Stomach (tissue), 9 donors: Measurements from ENCODE around the gene NFE2L2. TPM values are rescaled to one million over a fixed set of nuclear protein-coding genes. Genes with fewer than 3 reads are reported as not detected.
A peak's percentile ranks its signal among the peaks of the same experiment; 100 is the strongest.
"Not testable (repeated sequence)": the region's sequence is repeated elsewhere in the genome, so short reads cannot be mapped to it uniquely, and the experiment has no call there.

Experiments
- DNase-seq, 2 donors: peaks; one replicate each; pipeline versions ENCODE4 v3.0.0 to v3.0.0-alpha.2; 2013 to 2019
- H3K27ac ChIP-seq, 5 donors: fragments of 200-600 bp in 4 of 5; sonication (generic) in 4 of 5; one replicate each; pipeline ENCODE4 v1.5.1; 2013 to 2019; ENCODE audit warnings: mild to moderate bottlenecking in 1 of 5, moderate library complexity in 1 of 5
- H3K27me3 ChIP-seq, 3 donors: fragments of 200-600 bp; sonication (generic); one replicate each; pipeline ENCODE4 v1.5.1; 2017 to 2019; ENCODE audit warnings: mixed run types in 1 of 3
- H3K36me3 ChIP-seq, 4 donors: fragments of 200-600 bp; sonication (generic); 1 replicate in 3 of 4; 2 replicates in 1 of 4; pipeline ENCODE4 v1.5.1; 2016 to 2019
- H3K4me1 ChIP-seq, 4 donors: fragments of 200-600 bp; sonication (generic); one replicate each; pipeline ENCODE4 v1.5.1; 2016 to 2019
- H3K4me3 ChIP-seq, 4 donors: fragments of 200-600 bp; sonication (generic) in 3 of 4; one replicate each; pipeline ENCODE4 v1.5.1; 2016 to 2019; ENCODE audit warnings: mild to moderate bottlenecking in 1 of 4
- H3K9me3 ChIP-seq, 4 donors: fragments of 200-600 bp; sonication (generic); one replicate each; pipeline ENCODE4 v1.5.1; 2016 to 2019
- EP300 ChIP-seq: sonication (generic); formaldehyde crosslinking; IDR thresholded peaks from one replicate; pipeline ENCODE4 v1.6.1; 2017; ENCODE audit warnings: antibody characterized with exemption
- POLR2A ChIP-seq, 4 donors: fragments of 450-650 bp; IDR thresholded peaks; one replicate each; pipeline ENCODE4 v1.6.1; 2016; ENCODE audit warnings: antibody characterized with exemption in 4 of 4, control low read depth in 2 of 4, mild to moderate bottlenecking in 1 of 4, moderate library complexity in 1 of 4
- POLR2AphosphoS5 ChIP-seq, 3 donors: sonication (generic); formaldehyde crosslinking; IDR thresholded peaks; one replicate each; pipeline ENCODE4 v1.6.1; 2016; ENCODE audit warnings: antibody characterized with exemption in 3 of 3
- WGBS, 5 donors: extraction: QIAGEN DNeasy Blood & Tissue Kit in 3 of 5; methylation state at CpG; one replicate each; pipeline versions ENCODE4 v1.1.5 to v1.1.7; 2013 to 2018; 5-methylcytosine and 5-hydroxymethylcytosine counted together
- intact Hi-C: fragments of 100-400 bp; cut with DNase I; formaldehyde crosslinking; loops from one replicate; pipeline ENCODE4 v1.15.1; 2023; ENCODE audit warnings: low total_unique reads
- polyA plus RNA-seq, 3 donors: library from polyadenylated mRNA; stranded (reverse); fragments of 200-250 nt; gene quantifications; one replicate each; pipeline ENCODE4 v1.2.3, GENCODE V29; 2013
- total RNA-seq, 5 donors: library from RNA; depleted of rRNA; stranded (reverse); fragments of >200 nt; gene quantifications; one replicate each; pipeline versions ENCODE4 v1.1.0 to v1.2.3, GENCODE V29; 2014 to 2016
- TF ChIP-seq, protein P1 (sequence below), 7 experiments: fragments of 450-650 bp in 4 of 7; fragments of 200-600 bp in 3 of 7; sonication (generic) in 3 of 7; IDR thresholded peaks; one replicate each; pipeline ENCODE4 v1.5.1; 2016 to 2019; ENCODE audit warnings: antibody characterized with exemption in 7 of 7, control low read depth in 2 of 7, mild to moderate bottlenecking in 1 of 7
- donor health status: healthy with polysubstance abuse.
- donor health status: Bipolar disorder and iron deficiency.
- donor health status: healthy.

Gene NFE2L2
- total and polyA plus RNA-seq, 8 donors = 37.1 to 223 (median 112) TPM

DNA sequence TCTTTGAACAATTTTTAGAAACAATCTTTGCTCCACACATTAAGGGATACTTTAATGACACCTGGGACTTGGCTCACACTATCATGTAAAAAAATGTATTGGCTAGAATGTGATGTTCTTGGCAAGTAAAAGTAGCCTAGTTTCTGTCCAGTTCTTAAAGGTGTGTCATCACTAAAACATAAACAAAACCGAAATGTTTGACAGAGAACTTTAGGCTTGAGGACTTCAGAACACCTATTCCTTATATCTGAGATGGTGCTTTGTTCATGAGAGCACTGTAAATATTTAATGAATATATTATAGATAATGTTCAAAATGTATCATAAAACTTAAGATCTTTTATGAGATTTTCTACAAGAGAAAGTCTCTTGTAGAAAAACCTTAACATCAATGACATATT, 71.7 kb downstream of the NFE2L2 start:
- H3K4me3 ChIP-seq = no peak overlapping the region

DNA sequence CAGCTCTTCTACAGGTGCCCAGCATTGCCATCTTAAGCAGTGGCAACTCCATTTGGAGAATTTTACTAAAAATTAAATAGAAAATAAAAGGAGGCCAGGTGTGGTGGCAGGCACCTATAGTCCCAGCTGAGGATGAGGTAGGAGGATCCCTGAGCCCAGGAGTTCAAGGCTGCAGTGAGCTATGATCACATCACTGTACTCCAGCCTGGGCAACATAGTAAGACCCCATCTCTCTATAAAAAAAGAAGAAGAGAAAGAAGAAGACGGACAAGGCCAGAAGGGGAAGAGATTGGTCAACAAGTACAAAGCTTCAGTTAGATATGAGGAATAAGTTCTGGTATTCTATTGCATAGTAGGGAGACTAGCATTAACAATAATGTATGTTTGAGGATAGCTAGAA, 73.6 kb downstream of the NFE2L2 start:
- TF ChIP-seq POLR2A (IDR thresholded peaks at IDR 0.05) (no peak), POLR2AphosphoS5 (IDR thresholded peaks at IDR 0.05) (no peak), EP300 (no peak)
- TF ChIP-seq, protein P1, sequence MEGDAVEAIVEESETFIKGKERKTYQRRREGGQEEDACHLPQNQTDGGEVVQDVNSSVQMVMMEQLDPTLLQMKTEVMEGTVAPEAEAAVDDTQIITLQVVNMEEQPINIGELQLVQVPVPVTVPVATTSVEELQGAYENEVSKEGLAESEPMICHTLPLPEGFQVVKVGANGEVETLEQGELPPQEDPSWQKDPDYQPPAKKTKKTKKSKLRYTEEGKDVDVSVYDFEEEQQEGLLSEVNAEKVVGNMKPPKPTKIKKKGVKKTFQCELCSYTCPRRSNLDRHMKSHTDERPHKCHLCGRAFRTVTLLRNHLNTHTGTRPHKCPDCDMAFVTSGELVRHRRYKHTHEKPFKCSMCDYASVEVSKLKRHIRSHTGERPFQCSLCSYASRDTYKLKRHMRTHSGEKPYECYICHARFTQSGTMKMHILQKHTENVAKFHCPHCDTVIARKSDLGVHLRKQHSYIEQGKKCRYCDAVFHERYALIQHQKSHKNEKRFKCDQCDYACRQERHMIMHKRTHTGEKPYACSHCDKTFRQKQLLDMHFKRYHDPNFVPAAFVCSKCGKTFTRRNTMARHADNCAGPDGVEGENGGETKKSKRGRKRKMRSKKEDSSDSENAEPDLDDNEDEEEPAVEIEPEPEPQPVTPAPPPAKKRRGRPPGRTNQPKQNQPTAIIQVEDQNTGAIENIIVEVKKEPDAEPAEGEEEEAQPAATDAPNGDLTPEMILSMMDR (IDR thresholded peaks at IDR 0.05) = no peak
- intact Hi-C loops = no loop called here
- H3K9me3 ChIP-seq = no peaks in the 10 kb centered on the region

More for the DNA sequence above, 71.7 kb downstream of the NFE2L2 start:
- 32 to 64% (median 39%) methylated on average over 1 of the region's 1 CpG for WGBS, 5 donors
- intact Hi-C loops = no loop called here
- DNase-seq = no peak
- Histone ChIP-seq H3K27me3 (no peaks in the 10 kb centered on the region), H3K9me3 (no peaks in the 10 kb centered on the region), H3K4me1 (no peaks in the 10 kb centered on the region), H3K36me3 (no peaks in the 10 kb centered on the region), H3K27ac (no peak overlapping the region)
- TF ChIP-seq, protein P1 (IDR thresholded peaks at IDR 0.05) = no peak
- TF ChIP-seq POLR2AphosphoS5 (IDR thresholded peaks at IDR 0.05) = no peak
- no peak for TF ChIP-seq POLR2A (IDR thresholded peaks at IDR 0.05)
- TF ChIP-seq EP300 = no peak

DNA sequence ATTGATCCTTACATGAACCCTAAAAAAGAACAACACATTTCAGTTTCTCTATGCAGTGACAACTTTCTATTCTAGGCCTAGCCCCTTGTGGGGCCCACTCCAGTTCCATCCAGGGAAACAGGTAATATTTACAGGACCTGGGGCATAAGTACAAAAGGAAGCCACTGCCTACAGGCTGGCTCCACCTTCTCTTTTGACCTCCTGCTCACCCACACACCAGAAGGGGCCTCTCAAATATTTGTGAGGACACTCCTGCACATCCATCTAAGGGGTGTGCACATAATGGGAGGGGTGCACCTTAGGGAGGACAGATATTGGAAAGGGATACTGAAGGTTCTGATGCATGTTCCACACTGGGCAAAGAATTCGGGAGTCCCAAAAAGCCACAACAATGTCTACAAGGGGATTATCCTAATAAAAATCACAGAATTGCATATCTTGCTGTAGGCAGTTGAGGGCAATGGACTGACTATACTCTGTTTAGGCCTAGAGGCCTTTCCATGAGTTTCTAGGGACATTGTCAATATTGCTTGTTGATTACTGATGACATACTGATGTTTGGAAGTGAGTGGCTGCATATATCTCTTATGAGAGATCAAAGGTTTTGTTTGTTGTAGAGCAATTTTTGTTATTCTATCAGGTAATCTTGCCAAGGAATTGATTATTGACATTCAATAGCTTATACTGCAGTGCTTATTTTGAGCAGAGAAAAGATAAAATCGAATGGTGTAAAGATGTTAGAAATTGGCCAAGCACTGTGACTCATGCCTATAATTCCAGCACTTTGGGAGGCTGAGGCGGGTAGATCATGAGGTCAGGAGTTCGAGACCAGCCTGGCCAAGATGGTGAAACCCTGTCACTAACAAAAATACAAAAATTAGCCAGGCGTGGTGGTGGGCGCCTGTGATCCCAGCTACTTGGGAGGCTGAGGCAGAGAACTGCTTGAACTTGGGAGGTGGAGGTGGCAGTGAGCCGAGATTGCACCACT, 75.8 kb downstream of the NFE2L2 start:
- intact Hi-C loops = no loop called here
- no peaks in the 10 kb centered on the region for H3K36me3 ChIP-seq

More for the DNA sequence above, 73.6 kb downstream of the NFE2L2 start:
- no peaks in the 10 kb centered on the region for H3K27me3 ChIP-seq
- H3K27ac ChIP-seq = no peak overlapping the region
- H3K4me1 ChIP-seq = no peaks in the 10 kb centered on the region
- WGBS, 5 donors = 93 to 100% (median 97%) methylated on average over 1 of the region's 1 CpG
- no peak for DNase-seq
- no peak overlapping the region for H3K4me3 ChIP-seq
- no peaks in the 10 kb centered on the region for H3K36me3 ChIP-seq

DNA sequence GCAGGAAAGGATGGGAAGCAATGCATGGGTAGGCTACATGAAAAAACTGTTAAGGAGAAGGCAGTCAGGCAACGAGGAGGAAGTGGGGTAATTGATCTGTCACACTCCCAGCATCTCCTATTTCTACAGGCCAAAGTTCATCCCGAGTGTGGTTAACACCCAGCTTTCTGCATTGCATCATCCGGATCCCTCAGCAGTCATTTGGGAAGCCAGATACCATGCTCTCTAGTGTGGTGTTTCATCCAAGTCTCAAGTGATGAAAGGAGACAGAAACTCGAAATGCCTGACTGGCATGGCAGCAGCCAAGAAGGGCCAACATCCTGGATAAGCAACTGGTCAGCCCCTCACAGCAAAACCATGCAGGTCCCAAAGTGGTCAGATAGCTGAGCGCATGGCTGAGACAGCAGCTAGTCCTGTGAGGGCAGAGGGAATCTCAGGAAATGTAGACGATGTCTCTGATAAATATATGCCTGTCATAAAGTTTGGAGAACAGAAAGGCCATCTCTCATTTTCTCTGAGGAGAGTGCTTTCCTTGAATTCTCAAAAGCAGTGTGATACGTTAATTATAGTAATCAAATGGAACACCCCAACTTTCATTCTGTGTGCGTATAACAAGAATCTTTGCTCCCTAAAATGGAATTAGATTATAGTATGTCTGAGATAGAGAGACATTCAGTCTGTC, 76.8 kb downstream of the NFE2L2 start:
- intact Hi-C loops = no loop called here
- Histone ChIP-seq H3K4me3 (no peak overlapping the region), H3K4me1 (no peaks in the 10 kb centered on the region), H3K27ac (no peak overlapping the region), H3K36me3 (no peaks in the 10 kb centered on the region), H3K27me3 (no peaks in the 10 kb centered on the region), H3K9me3 (no peaks in the 10 kb centered on the region)
- DNase-seq = peak in 1 of 2 donors; percentile 48
- WGBS, 5 donors = 60 to 66% (median 62%) methylated on average over 8 of the region's 8 CpGs
- TF ChIP-seq POLR2A (IDR thresholded peaks at IDR 0.05) = no peak
- no peak for TF ChIP-seq POLR2AphosphoS5 (IDR thresholded peaks at IDR 0.05)

More for the DNA sequence above, 75.8 kb downstream of the NFE2L2 start:
- no peaks in the 10 kb centered on the region for H3K27me3 ChIP-seq
- H3K4me3 ChIP-seq = no peak overlapping the region
- DNase-seq = peak in 1 of 2 donors; percentile 31
- H3K9me3 ChIP-seq = no peaks in the 10 kb centered on the region
- H3K27ac ChIP-seq = no peak overlapping the region
- TF ChIP-seq POLR2A (IDR thresholded peaks at IDR 0.05) (no peak), EP300 (no peak), POLR2AphosphoS5 (IDR thresholded peaks at IDR 0.05) (no peak)
- TF ChIP-seq, protein P1 (IDR thresholded peaks at IDR 0.05) = no peak
- 84 to 95% (median 92%) methylated on average over 7 of the region's 7 CpGs for WGBS, 5 donors
- H3K4me1 ChIP-seq = no peaks in the 10 kb centered on the region

DNA sequence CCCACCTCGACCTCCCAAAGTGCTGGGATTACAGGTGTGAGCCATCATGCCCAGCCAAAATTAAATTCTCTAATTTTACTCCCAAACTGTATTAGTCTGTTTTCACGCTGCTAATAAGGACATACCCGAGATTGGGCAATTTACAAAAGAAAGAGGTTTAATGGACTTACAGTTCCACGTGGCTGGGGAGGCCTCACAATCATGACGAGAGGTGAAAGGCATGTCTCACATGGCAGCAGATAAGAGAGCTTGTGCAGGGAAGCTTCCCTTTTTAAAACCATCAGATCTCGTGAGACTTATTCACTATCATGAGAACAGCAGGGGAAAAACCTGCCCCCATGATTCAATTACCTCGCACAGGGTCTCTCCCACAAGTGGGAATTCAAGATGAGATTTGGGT, 78.5 kb downstream of the NFE2L2 start:
- intact Hi-C loops, H3K36me3 ChIP-seq, DNase-seq, H3K27me3 ChIP-seq, H3K4me3 ChIP-seq, H3K27ac ChIP-seq, H3K4me1 ChIP-seq, H3K9me3 ChIP-seq: not testable (repeated sequence)
- 77 to 86% (median 79%) methylated on average over 7 of the region's 7 CpGs for WGBS, 5 donors
